SK-N-MC (cell line): Measurements from ENCODE around the gene CCR5.

Experiments
- DNase-seq: peaks from one replicate; pipeline ENCODE4 v3.0.0-alpha.2; 2011; ENCODE audit warnings: low read depth, low spot score
- H3K27ac ChIP-seq: fragments of 200-600 bp; sonication (generic); 2 replicates; pipeline ENCODE4 v1.5.1; 2016; ENCODE audit warnings: mixed run types
- H3K36me3 ChIP-seq: fragments of 200-600 bp; sonication (generic); 2 replicates; pipeline ENCODE4 v1.6.1; 2017; ENCODE audit warnings: antibody characterized with exemption, low read length, mixed read lengths; ENCODE audit not compliant: insufficient read depth
- H3K4me3 ChIP-seq: fragments of 200-600 bp; sonication (generic); 2 replicates; pipeline ENCODE4 v1.5.1; 2016
- H3K9ac ChIP-seq: fragments of 200-600 bp; sonication (generic); 2 replicates; pipeline ENCODE4 v1.8.0; 2017; ENCODE audit warnings: mixed run types, mixed read lengths; ENCODE audit not compliant: insufficient read length
- H3K9me3 ChIP-seq: fragments of 200-600 bp; sonication (generic); 2 replicates; pipeline ENCODE4 v1.6.1; 2017; ENCODE audit warnings: low read depth, mild to moderate bottlenecking, antibody characterized with exemption, low read length, moderate library complexity, mixed read lengths
- EZH2 ChIP-seq: fragments of 200-600 bp; sonication (generic); IDR thresholded peaks from one replicate; pipeline ENCODE4 v1.6.1; 2017; ENCODE audit warnings: antibody characterized with exemption
- FOXP2 ChIP-seq: optimal IDR thresholded peaks from 2 replicates; pipeline ENCODE3; 2011; ENCODE audit warnings: mild to moderate bottlenecking, moderate library complexity; ENCODE audit not compliant: insufficient read depth; ENCODE audit errors: extremely low read length, control extremely low read depth
- POLR2AphosphoS5 ChIP-seq: IDR thresholded peaks from 2 replicates; pipeline ENCODE4 v1.6.1; 2012; ENCODE audit warnings: mild to moderate bottlenecking, low read depth, low read length, borderline replicate concordance

CCR5 gene

DNA sequence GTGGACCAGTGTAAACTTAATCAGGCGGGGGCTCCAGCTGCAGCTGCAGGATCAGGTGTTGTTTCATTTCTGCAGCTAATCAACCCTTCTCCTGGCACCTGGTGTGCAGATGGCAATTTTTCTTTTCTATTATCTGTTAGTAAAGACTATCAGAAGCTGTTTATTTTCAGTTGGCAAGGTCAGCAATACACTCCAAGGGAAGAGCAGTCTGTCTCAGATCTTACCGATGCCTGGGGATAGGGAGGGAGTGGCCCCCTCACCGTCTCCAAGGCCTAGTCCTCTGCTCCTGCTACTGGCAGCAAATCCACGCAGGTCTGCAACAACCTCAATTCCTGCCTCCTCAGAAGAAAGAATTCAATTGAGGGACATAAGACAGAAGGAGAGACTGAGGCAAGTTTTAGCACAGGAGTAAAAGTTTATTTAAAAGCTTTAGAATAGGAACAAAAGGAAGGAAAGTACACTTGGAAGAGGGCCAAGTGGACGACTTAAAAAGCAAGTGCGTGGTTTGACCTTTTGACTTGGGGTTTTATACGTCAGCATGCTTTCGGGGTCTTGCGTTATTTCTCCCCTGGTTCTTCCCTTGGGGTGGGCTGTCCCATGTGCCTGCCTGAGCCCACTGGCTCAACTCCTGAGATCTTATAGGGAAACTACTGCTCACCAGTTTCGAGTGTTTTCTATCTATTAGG, 45.5 kb downstream of the CCR5 start:
- Histone ChIP-seq H3K9me3 (no peaks in the 10 kb centered on the region), H3K9ac (no peak overlapping the region), H3K36me3 (no peaks in the 10 kb centered on the region), H3K27ac (no peak overlapping the region), H3K4me3 (no peak overlapping the region)
- no peak for TF ChIP-seq POLR2AphosphoS5
- TF ChIP-seq EZH2: no peak
- TF ChIP-seq FOXP2: no peak
- DNase-seq: no peak

DNA sequence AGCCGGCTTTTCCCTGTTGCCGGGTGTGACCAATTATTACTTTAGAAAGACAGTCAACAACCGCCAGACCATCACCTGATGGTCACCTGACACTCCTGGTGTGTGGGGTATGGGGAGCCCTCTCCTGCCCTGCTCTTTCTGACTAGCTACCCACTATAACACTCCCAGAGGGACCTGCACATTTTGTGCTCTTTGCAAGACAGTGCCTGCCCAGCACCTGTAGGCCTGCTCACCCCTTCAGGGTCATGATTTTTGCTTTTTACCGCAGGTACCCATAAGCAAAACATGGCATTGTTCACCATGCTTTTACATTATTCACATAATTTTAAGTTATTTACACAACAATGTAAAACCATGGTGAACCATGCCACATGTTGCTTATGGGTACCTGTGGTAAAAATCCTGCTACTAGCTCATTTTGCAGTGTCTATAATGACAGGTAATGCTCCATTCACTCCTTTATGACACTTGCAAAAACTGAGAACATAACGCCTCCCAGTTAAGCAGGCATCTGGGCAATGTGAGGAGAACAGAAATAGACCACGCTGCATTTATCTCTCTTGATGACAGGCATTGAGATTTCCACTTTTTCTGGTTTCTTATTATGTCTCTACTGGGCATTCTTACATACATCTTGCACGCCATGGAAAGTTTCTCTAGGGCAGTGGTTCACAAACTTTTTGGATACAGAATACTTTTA, 46.2 kb downstream of the CCR5 start:
- H3K27ac ChIP-seq: no peak overlapping the region
- no peak for TF ChIP-seq FOXP2
- no peak for TF ChIP-seq POLR2AphosphoS5
- no peaks in the 10 kb centered on the region for H3K9me3 ChIP-seq
- H3K36me3 ChIP-seq: no peaks in the 10 kb centered on the region
- H3K4me3 ChIP-seq: no peak overlapping the region
- no peak for DNase-seq
- no peak overlapping the region for H3K9ac ChIP-seq

DNA sequence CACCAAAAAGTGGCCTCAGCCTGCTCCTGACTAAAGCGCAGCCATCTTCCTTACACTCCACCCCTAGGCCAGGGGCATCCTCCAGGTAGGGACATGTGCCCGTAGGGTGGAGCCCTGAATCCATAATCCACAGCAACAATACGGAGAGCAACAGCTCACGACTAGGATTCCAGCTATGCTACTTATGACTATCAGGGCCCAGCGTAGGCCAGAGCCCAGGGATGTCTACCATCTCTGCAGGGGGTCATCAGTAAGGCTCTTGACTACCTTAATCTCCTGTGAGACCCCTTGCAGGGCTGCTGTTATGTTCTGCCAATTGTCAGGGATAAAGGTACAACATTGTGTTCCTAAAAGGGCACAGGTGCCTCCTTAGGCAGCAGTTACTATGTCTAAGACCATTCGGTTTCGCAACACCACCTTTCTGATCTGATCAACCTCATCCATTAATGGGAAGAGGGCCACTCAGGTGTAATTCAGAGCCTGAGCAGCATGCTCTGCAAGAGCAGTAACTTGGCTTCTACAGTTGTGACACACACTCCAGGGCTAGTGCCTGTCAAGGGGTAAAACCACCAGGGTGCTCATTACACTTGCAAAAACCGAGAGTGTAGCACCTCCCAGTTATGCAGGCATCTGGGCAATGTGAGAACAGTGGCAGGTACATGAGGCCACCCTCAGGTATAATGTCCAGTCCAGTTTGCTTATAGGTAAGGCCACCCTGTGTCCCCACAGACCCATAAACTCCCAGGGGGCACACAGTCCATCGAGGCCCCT, 47.3 kb downstream of the CCR5 start:
- H3K36me3 ChIP-seq: no peaks in the 10 kb centered on the region
- no peak for DNase-seq
- no peak overlapping the region for H3K4me3 ChIP-seq
- H3K9ac ChIP-seq: no peak overlapping the region
- no peaks in the 10 kb centered on the region for H3K9me3 ChIP-seq
- TF ChIP-seq POLR2AphosphoS5 (no peak), FOXP2 (no peak), EZH2 (no peak)
- H3K27ac ChIP-seq: no peak overlapping the region

DNA sequence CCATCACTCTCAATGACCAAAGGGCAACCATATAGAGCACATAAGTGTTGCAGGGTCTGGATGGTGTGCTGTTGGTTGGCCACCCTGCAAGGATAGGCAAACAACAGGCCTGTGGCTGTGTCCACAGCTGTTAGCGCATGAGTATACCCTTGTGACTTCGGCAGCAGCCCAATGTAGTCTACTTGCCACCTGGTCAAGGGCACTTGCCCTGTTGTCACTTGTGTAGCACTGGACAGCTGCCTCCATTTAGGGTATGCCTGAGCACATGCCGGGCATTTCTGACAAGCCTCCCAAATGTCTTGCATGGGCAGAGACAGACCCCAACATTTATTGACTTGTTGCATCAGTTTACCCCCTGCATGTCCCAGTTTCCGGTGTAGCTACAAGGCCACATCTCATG, 49.1 kb downstream of the CCR5 start:
- H3K36me3 ChIP-seq: no peaks in the 10 kb centered on the region

DNA sequence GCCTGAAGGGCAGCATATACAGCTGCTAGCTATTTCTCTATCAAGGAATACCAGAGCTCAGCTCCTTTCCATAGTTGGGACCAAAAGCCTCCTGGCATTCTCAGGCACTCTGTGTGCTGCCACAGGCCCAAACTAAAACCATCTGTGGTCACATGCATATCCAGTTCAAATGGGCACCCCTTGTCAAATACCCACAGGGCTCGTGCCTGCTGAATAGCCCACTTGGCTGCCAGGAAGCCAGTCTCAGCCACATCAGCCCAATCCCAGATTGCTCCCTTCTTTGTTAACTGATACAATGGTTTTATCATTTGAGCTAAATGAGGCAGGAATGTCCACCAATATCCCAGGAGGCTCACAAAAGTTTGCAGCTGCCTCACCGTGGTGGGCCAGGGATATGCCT, 50.2 kb downstream of the CCR5 start:
- Histone ChIP-seq H3K9me3 (no peaks in the 10 kb centered on the region), H3K27ac (no peak overlapping the region), H3K4me3 (no peak overlapping the region), H3K9ac (no peak overlapping the region), H3K36me3 (no peaks in the 10 kb centered on the region)
- DNase-seq: no peak
- TF ChIP-seq POLR2AphosphoS5 (no peak), EZH2 (no peak), FOXP2 (no peak)

More for the DNA sequence above, 49.1 kb downstream of the CCR5 start:
- H3K4me3 ChIP-seq: no peak overlapping the region
- no peaks in the 10 kb centered on the region for H3K9me3 ChIP-seq
- TF ChIP-seq EZH2 (no peak), POLR2AphosphoS5 (no peak), FOXP2 (no peak)
- H3K9ac ChIP-seq: no peak overlapping the region
- H3K27ac ChIP-seq: no peak overlapping the region
- DNase-seq: no peak

DNA sequence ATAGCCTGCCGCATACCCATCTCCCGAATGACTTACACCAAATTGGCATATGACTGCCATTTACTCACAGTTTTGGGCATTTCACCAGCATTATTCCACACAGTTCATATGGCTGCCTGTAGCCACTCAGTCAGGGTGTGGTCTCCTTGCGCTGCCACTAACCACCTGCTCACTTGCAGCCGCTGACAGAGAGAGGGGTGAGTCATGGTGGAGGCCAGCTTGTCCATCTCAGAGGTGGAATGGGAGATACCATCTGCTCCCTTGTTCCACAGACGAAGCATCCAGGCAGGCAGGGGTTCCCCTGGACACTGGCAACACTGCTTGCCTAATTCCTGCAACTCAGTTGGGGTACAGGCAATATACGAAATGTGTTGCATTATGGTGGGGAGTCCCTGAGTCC, 51.9 kb downstream of the CCR5 start:
- no peak overlapping the region for H3K27ac ChIP-seq
- no peak for TF ChIP-seq EZH2
- no peak for TF ChIP-seq POLR2AphosphoS5
- TF ChIP-seq FOXP2: no peak
- no peaks in the 10 kb centered on the region for H3K36me3 ChIP-seq
- no peak overlapping the region for H3K9ac ChIP-seq
- H3K4me3 ChIP-seq: no peak overlapping the region
- no peaks in the 10 kb centered on the region for H3K9me3 ChIP-seq
- DNase-seq: no peak

DNA sequence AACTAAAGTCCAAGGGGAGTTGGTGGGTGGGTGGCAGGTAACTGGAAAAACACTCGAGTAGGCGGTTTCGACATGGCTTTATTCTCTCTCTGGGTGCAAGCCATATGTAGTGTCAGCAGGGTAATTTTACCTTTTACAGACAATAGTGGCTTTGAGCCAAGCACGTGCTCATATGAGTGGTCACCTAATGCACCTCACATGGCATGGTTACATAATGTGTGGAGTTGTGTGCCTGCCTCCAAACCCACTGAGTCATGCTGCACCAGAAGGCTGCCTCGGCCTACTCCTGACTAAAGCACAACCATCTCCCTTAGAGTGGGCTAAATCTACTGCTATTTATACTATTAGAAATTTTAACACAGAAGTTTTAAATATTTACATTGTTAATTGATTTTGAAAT, 52.8 kb downstream of the CCR5 start:
- no peak overlapping the region for H3K9ac ChIP-seq
- no peaks in the 10 kb centered on the region for H3K36me3 ChIP-seq
- no peaks in the 10 kb centered on the region for H3K9me3 ChIP-seq
- TF ChIP-seq FOXP2 (no peak), POLR2AphosphoS5 (no peak), EZH2 (no peak)
- H3K27ac ChIP-seq: no peak overlapping the region
- no peak for DNase-seq
- no peak overlapping the region for H3K4me3 ChIP-seq
